ENCODE results near the gene RITA1.

DNA sequence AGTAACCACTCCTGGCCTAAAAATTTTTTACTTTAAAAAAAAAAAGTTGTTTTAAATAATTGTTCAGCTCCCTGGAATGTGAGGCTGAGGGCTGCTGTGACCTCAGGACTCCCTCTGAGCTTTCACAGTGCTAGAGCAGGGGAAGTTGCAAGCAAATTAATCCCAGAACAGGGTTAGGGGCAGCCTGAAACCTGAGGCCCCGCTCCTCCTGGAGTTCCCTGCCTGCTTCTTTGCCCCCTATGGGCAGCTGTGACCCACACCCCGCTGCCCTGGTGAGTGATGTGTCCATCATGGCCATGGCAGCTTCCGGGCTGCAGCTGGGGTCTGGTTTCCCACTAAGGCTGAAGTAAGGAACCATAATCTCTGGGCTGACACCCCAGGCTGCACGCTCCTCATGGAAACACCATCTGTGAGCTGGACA, 9.5 kb downstream of the RITA1 start:
- TF ChIP-seq, protein P1, sequence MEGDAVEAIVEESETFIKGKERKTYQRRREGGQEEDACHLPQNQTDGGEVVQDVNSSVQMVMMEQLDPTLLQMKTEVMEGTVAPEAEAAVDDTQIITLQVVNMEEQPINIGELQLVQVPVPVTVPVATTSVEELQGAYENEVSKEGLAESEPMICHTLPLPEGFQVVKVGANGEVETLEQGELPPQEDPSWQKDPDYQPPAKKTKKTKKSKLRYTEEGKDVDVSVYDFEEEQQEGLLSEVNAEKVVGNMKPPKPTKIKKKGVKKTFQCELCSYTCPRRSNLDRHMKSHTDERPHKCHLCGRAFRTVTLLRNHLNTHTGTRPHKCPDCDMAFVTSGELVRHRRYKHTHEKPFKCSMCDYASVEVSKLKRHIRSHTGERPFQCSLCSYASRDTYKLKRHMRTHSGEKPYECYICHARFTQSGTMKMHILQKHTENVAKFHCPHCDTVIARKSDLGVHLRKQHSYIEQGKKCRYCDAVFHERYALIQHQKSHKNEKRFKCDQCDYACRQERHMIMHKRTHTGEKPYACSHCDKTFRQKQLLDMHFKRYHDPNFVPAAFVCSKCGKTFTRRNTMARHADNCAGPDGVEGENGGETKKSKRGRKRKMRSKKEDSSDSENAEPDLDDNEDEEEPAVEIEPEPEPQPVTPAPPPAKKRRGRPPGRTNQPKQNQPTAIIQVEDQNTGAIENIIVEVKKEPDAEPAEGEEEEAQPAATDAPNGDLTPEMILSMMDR (IDR thresholded peaks at IDR 0.05; ENCODE audit: low read depth, low read length): no peak
- TF ChIP-seq EZH2phosphoT487 (IDR thresholded peaks at IDR 0.05; ENCODE audit: low read depth): no peak

All from OCI-LY3 (cell line).